H9 (cell line): ENCODE measurements around the gene ADAMTS8. TPM values are rescaled to one million over a fixed set of nuclear protein-coding genes. Genes with fewer than 3 reads are reported as not detected.

Experiments used
- DNase-seq: peaks from one replicate; pipeline ENCODE4 v3.0.0-alpha.2; 2017
- H2AFZ ChIP-seq: one replicate; pipeline ENCODE4 v1.6.1; 2013; ENCODE audit warnings: mild to moderate bottlenecking, low read length, control low read depth, moderate library complexity
- H2AK5ac ChIP-seq: 2 replicates; pipeline ENCODE4 v1.6.1; 2013; ENCODE audit warnings: low read length, control low read depth, mixed read lengths; ENCODE audit not compliant: insufficient read length
- H2BK120ac ChIP-seq: one replicate; pipeline ENCODE4 v1.6.1; 2013; ENCODE audit warnings: low read depth, mild to moderate bottlenecking, low read length, control low read depth, inconsistent platforms; ENCODE audit not compliant: poor library complexity, severe bottlenecking
- H2BK12ac ChIP-seq: 2 replicates; pipeline ENCODE4 v1.6.1; 2013; ENCODE audit warnings: low read length, control low read depth, mixed read lengths, low read depth; ENCODE audit not compliant: insufficient read length
- H2BK15ac ChIP-seq: 2 replicates; pipeline ENCODE4 v1.6.1; 2013; ENCODE audit warnings: low read depth, low read length, control low read depth
- H2BK20ac ChIP-seq: one replicate; pipeline ENCODE4 v1.6.1; 2013; ENCODE audit warnings: low read depth, mild to moderate bottlenecking, low read length, control low read depth, inconsistent platforms; ENCODE audit not compliant: poor library complexity, severe bottlenecking
- H2BK5ac ChIP-seq: 2 replicates; pipeline ENCODE4 v1.6.1; 2013; ENCODE audit warnings: low read length, control low read depth, mixed read lengths; ENCODE audit not compliant: insufficient read length
- H3K14ac ChIP-seq: 2 replicates; pipeline ENCODE4 v1.6.1; 2013; ENCODE audit warnings: low read length, control low read depth; ENCODE audit not compliant: insufficient read depth
- H3K18ac ChIP-seq: 2 replicates; pipeline ENCODE4 v1.6.1; 2013; ENCODE audit warnings: low read depth, mild to moderate bottlenecking, mixed read lengths, low read length, control low read depth; ENCODE audit not compliant: insufficient read length
- H3K23ac ChIP-seq: 2 replicates; pipeline ENCODE4 v1.6.1; 2013; ENCODE audit warnings: low read length, control low read depth, mixed read lengths, low read depth; ENCODE audit not compliant: insufficient read length
- H3K23me2 ChIP-seq: 2 replicates; pipeline ENCODE4 v1.6.1; 2013; ENCODE audit warnings: low read depth, mild to moderate bottlenecking, mixed read lengths, low read length, control low read depth; ENCODE audit not compliant: insufficient read length, poor library complexity, severe bottlenecking
- H3K27ac ChIP-seq: 2 replicates; pipeline ENCODE4 v1.5.1; 2013; ENCODE audit warnings: low read length, control low read depth, mixed read lengths, low read depth; ENCODE audit not compliant: insufficient read length
- H3K27me3 ChIP-seq: 2 replicates; pipeline ENCODE4 v1.6.1; 2013; ENCODE audit warnings: low read length, control low read depth, inconsistent platforms; ENCODE audit not compliant: insufficient read depth
- H3K4ac ChIP-seq: 2 replicates; pipeline ENCODE4 v1.6.1; 2013; ENCODE audit warnings: low read depth, mild to moderate bottlenecking, control low read depth, inconsistent platforms, low read length, moderate library complexity
- H3K4me1 ChIP-seq: 2 replicates; pipeline ENCODE4 v1.6.1; 2013; ENCODE audit warnings: low read length, control low read depth, inconsistent platforms; ENCODE audit not compliant: insufficient read depth
- H3K4me2 ChIP-seq: 2 replicates; pipeline ENCODE4 v1.6.1; 2013; ENCODE audit warnings: low read length, control low read depth, mixed read lengths; ENCODE audit not compliant: insufficient read length, insufficient read depth
- H3K56ac ChIP-seq: 2 replicates; pipeline ENCODE4 v1.6.1; 2013; ENCODE audit warnings: low read depth, mild to moderate bottlenecking, mixed read lengths, low read length, control low read depth; ENCODE audit not compliant: insufficient read length
- H3K79me1 ChIP-seq: 2 replicates; pipeline ENCODE4 v1.6.1; 2013; ENCODE audit warnings: low read depth, mild to moderate bottlenecking, moderate library complexity, low read length, control low read depth, inconsistent platforms; ENCODE audit not compliant: insufficient read depth, poor library complexity, severe bottlenecking
- H3K79me2 ChIP-seq: 2 replicates; pipeline ENCODE4 v1.6.1; 2013; ENCODE audit warnings: low read length, control low read depth, inconsistent platforms; ENCODE audit not compliant: insufficient read depth
- H3K9ac ChIP-seq: 2 replicates; pipeline ENCODE4 v1.6.1; 2013; ENCODE audit warnings: low read length, control low read depth, mixed read lengths; ENCODE audit not compliant: insufficient read length; ENCODE audit errors: extremely low read depth
- H3K9me3 ChIP-seq: one replicate; pipeline ENCODE4 v1.6.1; 2013; ENCODE audit warnings: low read depth, low read length, inconsistent platforms; ENCODE audit not compliant: control insufficient read depth
- H3T11ph ChIP-seq: one replicate; pipeline ENCODE4 v1.6.1; 2013; ENCODE audit warnings: mild to moderate bottlenecking, low read length, control low read depth, inconsistent platforms
- H4K20me1 ChIP-seq: one replicate; pipeline ENCODE4 v1.6.1; 2013; ENCODE audit not compliant: control insufficient read depth, insufficient read length, insufficient read depth
- H4K5ac ChIP-seq: 2 replicates; pipeline ENCODE4 v1.6.1; 2013; ENCODE audit warnings: low read depth, mild to moderate bottlenecking, mixed read lengths, low read length, control low read depth; ENCODE audit not compliant: insufficient read length
- H4K8ac ChIP-seq: replicated peaks from 2 replicates; pipeline ENCODE4 v1.6.1; 2013; ENCODE audit warnings: low read length, control low read depth, mixed read lengths, low read depth; ENCODE audit not compliant: insufficient read length
- H4K91ac ChIP-seq: 2 replicates; pipeline ENCODE4 v1.6.1; 2013; ENCODE audit warnings: low read depth, mild to moderate bottlenecking, moderate library complexity, mixed read lengths, low read length, control low read depth; ENCODE audit not compliant: insufficient read length
- H3K27ac Mint-ChIP-seq, 3 experiments: 2 replicates in 2 of 3; 3 replicates in 1 of 3; pipeline ENCODE4 v1.8.0; 2020 to 2021; ENCODE audit warnings: mixed read lengths in 3 of 3, mild to moderate bottlenecking in 1 of 3, moderate library complexity in 1 of 3
- H3K27me3 Mint-ChIP-seq: 2 replicates; pipeline ENCODE4 v1.8.0; 2021; ENCODE audit warnings: low read depth, mild to moderate bottlenecking, moderate library complexity, mixed read lengths
- H3K36me3 Mint-ChIP-seq, 3 experiments: 2 replicates in 2 of 3; 3 replicates in 1 of 3; pipeline ENCODE4 v1.8.0; 2020 to 2021; ENCODE audit warnings: low read depth in 3 of 3, mixed read lengths in 3 of 3; ENCODE audit not compliant: insufficient read depth in 1 of 3
- H3K4me1 Mint-ChIP-seq, 2 experiments: 2 replicates each; pipeline ENCODE4 v1.8.0; 2020; ENCODE audit warnings: mixed read lengths in 2 of 2
- H3K4me3 Mint-ChIP-seq, 2 experiments: 2 replicates in 1 of 2; 3 replicates in 1 of 2; pipeline ENCODE4 v1.8.0; 2020 to 2021; ENCODE audit warnings: mild to moderate bottlenecking in 2 of 2, mixed read lengths in 2 of 2, moderate library complexity in 1 of 2
- H3K9me3 Mint-ChIP-seq, 2 experiments: 2 replicates in 1 of 2; 3 replicates in 1 of 2; pipeline ENCODE4 v1.8.0; 2020; ENCODE audit warnings: mild to moderate bottlenecking in 2 of 2, mixed read lengths in 2 of 2, moderate library complexity in 1 of 2
- CTCF ChIP-seq: fragments of 200-600 bp; sonication (generic); conservative IDR thresholded peaks from 3 replicates; pipeline ENCODE4 v1.8.0; 2021; ENCODE audit warnings: antibody characterized with exemption, mild to moderate bottlenecking
- WGBS: extraction: QIAGEN DNeasy Blood & Tissue Kit; methylation state at CpG from one replicate; pipeline ENCODE4 v1.1.7; 2013; ENCODE audit warnings: missing lambda C conversion rate, low lambda C conversion rate, mixed read lengths; ENCODE audit not compliant: insufficient read length; ENCODE audit errors: extremely low coverage; 5-methylcytosine and 5-hydroxymethylcytosine counted together
- total RNA-seq: library from RNA; stranded (reverse); gene quantifications from 2 replicates; pipeline ENCODE4 v1.2.1, GENCODE V29; 2021

ADAMTS8 gene
- total RNA-seq, 1 experiment from 2014 or later: 5.0 TPM

- Mint-ChIP-seq H3K36me3 (peaks cover 0 to 27% (median 0%) of the 10 kb centered on the region in 3 experiments; a peak in 4 of 7 replicates), H3K9me3 (no peaks in the 10 kb centered on the region; a peak in 1 of 5 replicates), H3K27ac (no peak overlapping the region), H3K27me3 (peaks cover 7% of the 10 kb centered on the region), H3K4me3 (no peak overlapping the region), H3K4me1 (peaks cover 21 to 31% of the 10 kb centered on the region in 2 experiments)
- Histone ChIP-seq H3K9me3 (no peaks in the 10 kb centered on the region), H2BK15ac (no peak overlapping the region), H2AFZ (no peak overlapping the region), H3K27ac (no peak overlapping the region), H2AK5ac (no peak overlapping the region), H3T11ph (no peak overlapping the region), H3K4ac (no peak overlapping the region), H3K9ac (no peak overlapping the region), H2BK20ac (no peak overlapping the region), H3K4me2 (no peak overlapping the region), H3K23ac (no peak overlapping the region), H2BK5ac (no peak overlapping the region), H2BK120ac (no peak overlapping the region), H4K20me1 (no peaks in the 10 kb centered on the region), H3K14ac (no peak overlapping the region; the same call in 1 of the 2 replicates), H3K79me1 (no peaks in the 10 kb centered on the region), H3K18ac (no peak overlapping the region), H2BK12ac (no peak overlapping the region), H3K4me1 (no peaks in the 10 kb centered on the region), H3K56ac (no peak overlapping the region), H3K79me2 (no peaks in the 10 kb centered on the region), H4K5ac (no peak overlapping the region), H4K91ac (no peak overlapping the region), H4K8ac (no peak overlapping the region), H3K27me3 (no peaks in the 10 kb centered on the region), H3K23me2 (no peaks in the 10 kb centered on the region)
- no peak for TF ChIP-seq CTCF
- DNase-seq: no peak
- no CpG with 5 or more reads among the region's 12 CpGs for WGBS
Measured at GRCh38 chr11:130418756-130419155, 9.7 kb downstream of the ADAMTS8 start.
